SHP77 treated with DMSO at 0.1 percent for 48 hours (cell line): ENCODE results near the gene MN1.

Experiments
- DNase-seq: peaks from one replicate; lab custom pipeline; 2025; lab: John Stamatoyannopoulos, UW

The MN1 gene

GRCh38 chr22:27801616-27802345, at the start of gene MN1:
MN1 (minus strand) TSS chr22:27801756; CDS start chr22:27800543, 1,213 bp downstream.
- no peak for DNase-seq

- DNase-seq: no peak
Measured at GRCh38 chr22:27850000-27850521, 48.5 kb upstream of the MN1 start.

- no peak for DNase-seq
Measured at GRCh38 chr22:27848005-27848404, 46.4 kb upstream of the MN1 start.

GRCh38 chr22:27846910-27847309, 45.4 kb upstream of the MN1 start:
- no peak for DNase-seq

GRCh38 chr22:27846248-27846757, 44.7 kb upstream of the MN1 start:
- no peak for DNase-seq

- no peak for DNase-seq
Measured at GRCh38 chr22:27845644-27846043, 44.1 kb upstream of the MN1 start.

GRCh38 chr22:27844656-27845591, 43.4 kb upstream of the MN1 start:
- DNase-seq: no peak

GRCh38 chr22:27844256-27844655, 42.7 kb upstream of the MN1 start:
- no peak for DNase-seq

GRCh38 chr22:27843441-27843840, 41.9 kb upstream of the MN1 start:
- no peak for DNase-seq

- no peak for DNase-seq
Measured at GRCh38 chr22:27842669-27843431, 41.3 kb upstream of the MN1 start.

GRCh38 chr22:27842201-27842600, 40.6 kb upstream of the MN1 start:
- no peak for DNase-seq

- no peak for DNase-seq
Measured at GRCh38 chr22:27840436-27840835, 38.9 kb upstream of the MN1 start.

- DNase-seq: no peak
Measured at GRCh38 chr22:27839057-27839660, 37.6 kb upstream of the MN1 start.

GRCh38 chr22:27836181-27836580, 34.6 kb upstream of the MN1 start:
- no peak for DNase-seq

GRCh38 chr22:27835446-27835845, 33.9 kb upstream of the MN1 start:
- DNase-seq: no peak

- no peak for DNase-seq
Measured at GRCh38 chr22:27834364-27835185, 33.0 kb upstream of the MN1 start.

GRCh38 chr22:27833803-27834202, 32.2 kb upstream of the MN1 start:
- DNase-seq: no peak

GRCh38 chr22:27832606-27833005, 31.1 kb upstream of the MN1 start:
- DNase-seq: no peak

- DNase-seq: no peak
Measured at GRCh38 chr22:27829620-27830019, 28.1 kb upstream of the MN1 start.
